ENCODE measurements around the gene TLR3.
"Not testable (repeated sequence)": the region's sequence is repeated elsewhere in the genome, so short reads cannot be mapped to it uniquely, and the experiment has no call there.

Gene TLR3

DNA sequence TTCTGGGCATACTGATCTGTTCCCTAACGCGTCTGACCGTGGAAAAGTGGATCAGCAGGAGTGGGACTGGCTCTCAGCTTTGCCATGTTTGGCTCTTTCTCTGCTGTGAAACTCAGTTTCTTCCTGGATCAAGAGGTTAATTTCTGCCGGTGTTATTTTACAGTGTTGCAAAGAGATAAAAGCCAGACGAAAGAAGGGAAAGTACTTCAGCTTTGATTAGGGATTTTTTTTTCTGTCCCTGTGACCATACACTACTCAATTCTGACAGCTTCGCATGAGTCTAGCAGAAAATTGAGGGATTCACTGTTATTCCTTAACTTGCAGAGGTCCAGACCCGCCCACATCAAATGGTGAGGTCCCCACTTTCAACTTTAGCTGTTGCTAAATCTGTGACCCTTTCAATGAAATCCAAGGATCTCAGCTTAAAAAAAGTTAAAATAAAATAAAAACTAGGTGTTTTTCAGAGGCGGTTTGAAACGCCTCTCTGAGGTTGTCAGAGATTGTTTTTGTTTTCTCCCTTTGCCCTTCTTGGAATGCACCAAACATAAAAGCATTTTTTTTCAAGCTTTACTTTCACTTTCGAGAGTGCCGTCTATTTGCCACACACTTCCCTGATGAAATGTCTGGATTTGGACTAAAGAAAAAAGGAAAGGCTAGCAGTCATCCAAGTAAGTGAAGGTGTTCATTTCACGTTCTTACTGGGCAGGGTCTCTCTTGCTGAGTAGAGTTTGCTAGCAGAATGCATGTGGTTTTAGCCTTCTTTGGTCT, at the start of gene TLR3:
TLR3 (plus strand) TSS at position 576 of the 768 bp plus-strand sequence. CDS start 7,464 bp downstream, outside the sequence.
- DNase-seq: no peak

DNA sequence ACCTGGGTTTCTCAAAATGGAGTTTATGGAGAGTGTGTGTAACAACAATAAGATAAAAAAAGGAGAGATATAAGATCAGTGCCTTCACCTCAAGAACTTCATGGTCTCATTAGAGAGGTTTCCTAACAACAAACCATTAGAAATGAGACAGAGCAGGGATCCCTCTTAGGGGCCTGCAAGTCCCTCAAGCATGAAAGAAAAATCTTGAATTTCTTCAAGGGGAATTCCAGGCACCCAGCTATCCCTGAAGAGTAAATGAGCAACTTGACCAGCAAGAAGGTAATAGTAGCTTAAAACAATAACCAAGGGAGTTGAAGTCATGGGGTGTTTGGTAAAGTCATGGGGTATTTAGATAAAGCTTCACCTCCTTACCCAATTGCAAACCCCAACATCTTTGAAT, 49.7 kb upstream of the TLR3 start:
- DNase-seq: no peak

GRCh38 chr4:186020106-186020792, 48.7 kb upstream of the TLR3 start:
- DNase-seq: no peak

DNA sequence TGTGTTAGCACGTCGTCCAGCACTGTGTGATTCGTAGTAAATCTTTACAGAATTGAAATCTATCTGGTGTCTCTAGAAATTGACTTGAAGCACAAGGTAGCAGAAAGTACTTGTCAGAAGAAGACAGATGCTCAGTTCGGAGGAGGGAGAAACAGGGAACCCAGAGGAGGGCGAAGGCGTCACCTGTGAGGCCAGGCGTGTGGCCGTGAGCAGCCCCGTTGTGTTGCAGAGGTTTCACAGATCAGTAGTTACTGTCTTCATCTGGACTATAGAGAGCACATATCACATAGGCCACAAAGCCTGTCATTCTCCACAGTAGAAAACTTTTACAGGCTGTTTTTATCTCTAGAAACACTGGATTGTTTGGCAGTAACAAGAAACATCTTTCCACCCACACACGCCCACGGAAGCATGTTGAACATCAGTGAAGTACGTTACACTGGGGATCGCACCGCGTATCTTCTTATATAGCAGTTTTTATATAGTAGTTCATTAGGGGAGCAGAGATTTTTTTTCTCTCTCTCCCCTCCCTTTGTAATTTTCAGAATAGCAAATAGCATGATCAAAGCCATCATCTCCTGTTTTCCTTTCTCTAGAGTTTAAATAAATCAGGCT, 48.1 kb upstream of the TLR3 start:
- DNase-seq: no peak

DNA sequence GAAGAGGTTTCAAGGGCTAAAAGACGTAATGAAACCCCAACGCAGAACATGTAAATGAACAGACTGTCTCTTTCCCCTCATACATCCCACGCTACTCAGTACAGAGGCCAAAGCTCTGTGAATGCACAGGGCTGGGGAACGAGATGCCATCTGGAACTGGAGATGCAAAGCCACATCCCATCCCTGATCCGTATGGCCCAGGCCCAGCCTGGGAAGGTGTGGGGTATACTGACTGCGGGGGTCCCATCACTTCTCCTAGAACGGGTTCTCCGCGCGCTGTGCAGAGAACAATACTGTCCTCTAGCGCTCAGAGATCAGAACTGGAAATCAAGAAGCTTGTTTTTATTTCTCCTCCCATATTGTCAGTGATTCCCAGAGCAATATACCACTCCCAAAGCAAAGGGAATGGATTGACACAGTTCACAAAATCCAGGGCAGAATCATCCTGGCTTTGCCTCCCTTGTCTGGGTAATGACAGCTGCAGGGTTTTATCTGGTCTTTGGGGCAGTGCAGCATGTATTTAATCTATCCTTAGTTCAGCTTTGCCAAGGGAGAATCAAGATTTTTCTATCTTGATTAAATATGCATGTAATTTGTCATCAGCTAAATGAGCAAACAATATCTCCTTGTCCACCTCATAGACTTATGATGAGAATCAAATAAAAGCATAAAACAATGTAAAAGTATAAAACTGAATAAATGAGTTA, 47.3 kb upstream of the TLR3 start:
- peak; percentile 50 for DNase-seq

DNA sequence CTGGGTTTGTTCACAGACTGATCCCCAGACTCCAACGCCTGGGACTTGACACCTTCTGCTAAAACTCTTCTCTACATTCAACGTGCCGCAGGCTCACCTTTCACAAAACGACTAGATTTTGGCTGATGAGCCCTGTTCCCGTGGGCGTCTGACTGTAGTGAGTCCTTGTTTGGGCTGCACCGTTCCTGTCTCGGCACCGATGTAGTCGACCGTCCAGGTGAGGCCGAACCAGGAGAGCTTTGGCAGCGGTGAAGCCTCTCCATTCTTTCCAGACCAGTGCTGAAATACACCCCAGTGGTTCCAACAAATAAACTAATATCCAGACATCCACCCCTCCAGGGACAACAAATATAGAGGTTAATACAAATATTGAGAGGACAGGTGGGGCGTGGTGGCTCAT, 45.0 kb upstream of the TLR3 start:
- no peak for DNase-seq

- no peak for DNase-seq
Measured at GRCh38 chr4:186024637-186025407, 44.1 kb upstream of the TLR3 start.

DNA sequence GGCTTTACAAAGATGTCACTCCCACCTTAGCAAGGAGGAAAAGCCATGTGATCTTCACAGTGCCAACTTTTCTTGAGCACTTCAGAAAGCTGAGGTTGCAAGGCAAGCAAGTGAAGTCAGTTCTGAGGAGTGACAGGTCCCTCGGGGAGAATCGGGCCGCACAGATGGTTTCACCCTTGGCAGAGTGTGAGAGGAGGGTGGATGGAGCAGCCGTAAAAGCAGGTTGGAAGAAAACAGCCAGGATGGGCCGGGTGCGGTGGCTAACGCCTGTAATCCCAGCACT, 43.6 kb upstream of the TLR3 start:
- DNase-seq: no peak

DNA sequence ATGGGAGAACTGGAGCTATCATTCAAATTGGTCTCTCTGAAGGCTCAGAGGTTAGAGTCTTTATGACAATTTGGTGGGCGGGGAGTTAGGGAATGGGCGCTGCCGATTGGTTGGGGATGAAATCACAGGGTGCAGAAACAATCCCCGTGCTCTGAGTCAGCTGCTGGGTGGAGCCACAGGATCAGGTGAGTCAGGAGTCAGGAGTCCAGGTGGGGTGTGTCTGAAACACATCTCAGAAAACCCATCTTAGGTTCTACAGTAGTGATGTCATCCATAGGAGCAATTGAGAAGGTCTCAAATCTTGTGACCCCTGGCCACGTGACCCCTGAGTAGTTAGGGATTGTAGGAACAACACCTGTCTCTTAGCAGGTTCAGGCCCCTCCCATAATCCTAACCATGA, 41.6 kb upstream of the TLR3 start:
- DNase-seq: no peak

DNA sequence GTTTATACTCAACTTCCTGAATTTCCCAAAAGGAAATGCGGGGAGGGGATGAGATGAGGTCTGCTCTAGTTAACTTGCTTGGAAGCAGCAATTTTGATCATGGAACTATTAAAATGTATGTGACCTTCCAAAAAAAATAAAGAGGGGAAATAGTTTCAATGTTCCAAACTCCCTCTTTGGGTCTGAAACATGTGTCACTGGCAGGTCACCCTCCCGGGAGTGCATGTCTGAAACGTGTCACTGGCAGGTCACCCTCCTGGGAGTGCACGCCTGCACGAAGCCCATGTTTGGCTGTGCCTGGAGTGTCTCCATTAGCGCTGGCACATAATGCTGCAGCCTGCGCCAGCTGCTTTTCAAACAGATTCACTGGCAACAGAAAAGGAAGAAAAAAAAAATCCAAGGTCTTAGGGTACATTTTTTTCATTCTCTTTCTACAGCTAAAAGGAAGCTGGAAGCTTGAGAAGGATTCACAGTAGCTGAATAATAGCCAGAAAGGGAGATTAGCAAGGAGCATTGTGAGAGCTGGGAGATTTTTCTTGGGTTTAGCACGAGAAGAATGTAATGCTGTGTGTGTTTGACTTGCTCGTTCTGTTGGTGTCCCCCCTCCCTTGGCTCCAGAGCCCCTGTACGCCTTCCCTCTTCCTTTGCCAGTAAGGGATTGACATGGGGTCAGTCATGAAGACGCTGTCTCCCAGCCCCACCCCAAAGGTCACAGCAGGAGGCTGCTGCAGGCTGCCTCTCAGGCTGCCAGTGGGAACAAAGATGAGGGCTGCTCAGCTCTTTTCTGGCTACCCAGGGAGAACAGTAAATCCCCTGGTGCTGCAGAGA, 39.2 kb upstream of the TLR3 start:
- DNase-seq: no peak

- DNase-seq: no peak
Measured at GRCh38 chr4:186030399-186030775, 38.6 kb upstream of the TLR3 start.

GRCh38 chr4:186030795-186031194, 38.2 kb upstream of the TLR3 start:
- DNase-seq: no peak

GRCh38 chr4:186032259-186032658, 36.7 kb upstream of the TLR3 start:
- no peak for DNase-seq

DNA sequence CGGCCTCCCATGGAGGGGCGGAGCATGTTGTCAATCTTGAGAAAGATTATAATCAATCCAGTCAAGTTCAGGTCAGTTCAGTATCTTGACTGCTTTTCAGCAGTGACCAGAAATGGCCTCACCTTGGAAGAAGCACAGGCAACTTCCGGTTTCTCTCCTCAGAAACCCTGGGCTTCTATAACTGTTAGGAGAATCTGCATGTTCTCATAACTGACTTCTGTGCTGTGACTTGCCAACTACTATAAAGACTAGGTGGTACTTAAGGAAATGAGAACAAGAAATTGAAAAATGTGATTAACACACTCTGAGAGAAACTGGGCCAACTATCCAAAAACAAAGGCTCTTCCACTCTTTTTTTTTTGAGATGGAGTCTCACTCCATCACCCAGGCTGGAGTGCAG, 35.9 kb upstream of the TLR3 start:
- no peak for DNase-seq

- not testable (repeated sequence) for DNase-seq
Measured at GRCh38 chr4:186034613-186035012, 34.3 kb upstream of the TLR3 start.

DNA sequence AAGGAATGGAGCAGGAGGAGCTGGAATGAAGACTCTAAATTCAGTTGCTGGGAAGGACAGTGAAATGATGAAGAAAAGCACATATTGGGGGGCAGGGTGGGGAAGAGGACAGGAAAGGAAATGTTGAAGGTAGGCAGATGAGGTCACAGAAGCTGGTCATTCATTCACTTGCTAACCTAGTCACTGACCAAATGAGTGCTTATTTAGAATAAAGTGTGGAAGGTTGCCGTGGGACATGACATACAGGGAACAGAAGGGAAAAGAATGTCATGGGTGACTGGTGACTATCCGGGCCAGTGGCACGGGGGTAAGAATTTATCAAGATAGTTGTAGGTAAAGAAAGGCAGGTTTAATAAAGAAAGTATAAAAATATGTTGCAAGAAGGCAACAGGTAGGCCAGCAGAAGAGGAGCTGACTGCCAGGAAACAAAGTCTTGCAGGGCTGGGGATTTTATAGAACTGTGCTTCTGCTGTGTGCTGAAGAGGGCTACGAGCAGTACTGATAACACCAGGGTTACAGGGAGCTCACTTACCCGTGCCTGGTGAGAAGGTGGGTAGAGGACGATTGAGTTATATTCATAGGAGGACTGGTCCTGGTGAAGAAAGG, 31.9 kb upstream of the TLR3 start:
- no peak for DNase-seq

DNA sequence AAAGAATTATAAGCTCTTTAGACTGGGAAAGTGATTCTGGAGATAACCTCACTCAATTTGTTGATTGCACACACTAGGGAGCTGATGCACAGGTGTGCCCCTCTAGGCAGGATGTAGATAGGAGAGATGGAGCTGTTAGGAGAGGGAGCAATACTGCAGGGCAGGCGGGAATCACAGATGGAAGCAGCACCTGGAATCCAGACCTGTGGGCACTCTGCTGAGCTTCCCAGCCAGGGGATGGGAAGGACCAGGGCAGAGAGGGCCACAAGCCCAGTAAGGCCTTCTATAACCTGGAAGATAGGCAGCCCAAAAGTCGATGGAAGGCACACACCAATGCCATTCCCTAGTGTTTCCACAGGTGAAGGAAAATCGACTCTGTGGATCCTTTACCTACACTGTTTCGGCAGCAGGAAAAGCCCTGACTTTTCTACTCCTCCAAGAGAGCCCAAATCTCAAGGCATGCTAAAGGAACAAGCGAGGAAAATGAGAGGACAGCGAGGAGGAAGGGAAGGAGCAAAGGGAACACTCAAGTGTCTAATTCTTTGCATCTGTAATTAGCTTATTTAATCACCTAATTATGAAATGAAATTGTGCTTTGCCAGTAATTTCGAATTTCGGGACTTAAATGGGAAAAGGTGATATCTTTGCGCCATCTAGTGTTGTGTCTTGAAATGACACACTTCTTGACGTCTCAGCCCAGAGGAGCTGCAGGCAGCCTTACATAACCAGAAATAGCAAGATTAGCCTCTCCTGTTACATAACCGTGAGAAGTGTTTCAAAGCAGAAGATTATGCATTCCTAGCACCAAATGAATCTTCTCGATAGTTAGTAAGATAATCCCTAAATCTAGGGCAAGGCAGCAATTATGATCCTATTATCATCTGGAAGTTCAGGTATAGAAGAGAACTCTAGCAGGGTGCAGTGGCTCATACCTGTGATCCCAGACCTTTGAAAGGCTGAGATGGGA, 31.0 kb upstream of the TLR3 start:
- peak; percentile 47 for DNase-seq

- no peak for DNase-seq
Measured at GRCh38 chr4:186039697-186040096, 29.3 kb upstream of the TLR3 start.

DNA sequence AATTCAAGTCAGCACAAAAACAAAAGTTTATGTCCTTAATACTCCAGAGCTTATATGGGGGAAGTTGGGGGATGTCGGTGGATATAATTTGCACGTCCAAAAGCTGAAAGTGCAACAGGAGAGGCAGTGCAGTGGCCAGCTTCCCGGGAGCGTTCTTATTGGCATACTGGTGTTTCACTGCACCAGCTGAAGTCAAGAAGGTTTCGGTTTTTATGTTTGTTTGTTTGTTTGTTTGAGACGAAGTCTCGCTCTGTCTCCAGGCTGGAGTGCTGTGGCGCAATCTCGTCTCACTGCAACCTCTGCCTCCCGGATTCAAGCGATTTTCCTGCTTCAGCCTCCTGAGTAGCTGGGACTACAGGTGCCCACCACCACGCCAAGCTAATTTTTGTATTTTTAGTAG, 28.6 kb upstream of the TLR3 start:
- DNase-seq: no peak

DNA sequence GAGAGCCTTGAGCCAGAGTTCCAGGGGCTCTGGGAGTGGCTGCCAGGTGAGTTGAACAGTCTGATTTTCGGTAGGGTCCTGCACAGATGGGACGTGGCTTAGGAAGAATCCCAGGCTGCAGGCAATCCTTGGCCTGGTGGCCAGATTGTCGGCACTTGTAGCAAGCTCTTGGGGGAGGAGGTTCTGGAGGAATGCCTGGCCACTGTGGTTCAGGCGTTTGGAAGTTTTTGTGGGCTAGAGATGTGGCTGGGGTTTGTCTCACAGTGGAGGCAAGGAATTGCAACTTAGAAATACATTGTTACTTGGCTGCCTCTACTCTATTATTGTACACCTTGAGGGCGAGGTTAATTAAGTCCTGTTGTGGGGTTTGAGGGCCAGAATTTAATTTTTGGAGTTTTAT, 21.5 kb upstream of the TLR3 start:
- not testable (repeated sequence) for DNase-seq

Measured in 8988T (cell line).